WTC11 (cell line): ENCODE data around the gene GAB2.

Source experiments
- CTCF ChIP-seq: fragments of 200-600 bp; IDR thresholded peaks from 2 replicates; pipeline ENCODE4 v1.8.0; 2022; ENCODE audit warnings: antibody characterized with exemption
- FOXJ3 ChIP-seq: sonication (generic); formaldehyde crosslinking; IDR thresholded peaks from 2 replicates; pipeline ENCODE4 v1.9.0; 2021; ENCODE audit warnings: missing genetic modification reagents, mild to moderate bottlenecking, borderline replicate concordance
- IRF2 ChIP-seq: sonication (generic); formaldehyde crosslinking; IDR thresholded peaks from 2 replicates; pipeline ENCODE4 v1.8.0; 2022; ENCODE audit warnings: low read depth, missing genetic modification reagents, borderline replicate concordance
- MAX ChIP-seq: sonication (generic); formaldehyde crosslinking; IDR thresholded peaks from 2 replicates; pipeline ENCODE4 v1.8.0; 2022; ENCODE audit warnings: mild to moderate bottlenecking, missing genetic modification reagents
- NR2C2 ChIP-seq: sonication (generic); formaldehyde crosslinking; IDR thresholded peaks from 2 replicates; pipeline ENCODE4 v1.8.0; 2022; ENCODE audit warnings: mild to moderate bottlenecking, missing genetic modification reagents
- STAT6 ChIP-seq: sonication (generic); formaldehyde crosslinking; conservative IDR thresholded peaks from 2 replicates; pipeline ENCODE4 v1.8.1; 2023; ENCODE audit warnings: mild to moderate bottlenecking, low read depth, missing genetic modification reagents, moderate library complexity
- TEAD4 ChIP-seq: sonication (generic); formaldehyde crosslinking; IDR thresholded peaks from 2 replicates; pipeline ENCODE4 v1.8.0; 2022; ENCODE audit warnings: mild to moderate bottlenecking, missing genetic modification reagents

DNA sequence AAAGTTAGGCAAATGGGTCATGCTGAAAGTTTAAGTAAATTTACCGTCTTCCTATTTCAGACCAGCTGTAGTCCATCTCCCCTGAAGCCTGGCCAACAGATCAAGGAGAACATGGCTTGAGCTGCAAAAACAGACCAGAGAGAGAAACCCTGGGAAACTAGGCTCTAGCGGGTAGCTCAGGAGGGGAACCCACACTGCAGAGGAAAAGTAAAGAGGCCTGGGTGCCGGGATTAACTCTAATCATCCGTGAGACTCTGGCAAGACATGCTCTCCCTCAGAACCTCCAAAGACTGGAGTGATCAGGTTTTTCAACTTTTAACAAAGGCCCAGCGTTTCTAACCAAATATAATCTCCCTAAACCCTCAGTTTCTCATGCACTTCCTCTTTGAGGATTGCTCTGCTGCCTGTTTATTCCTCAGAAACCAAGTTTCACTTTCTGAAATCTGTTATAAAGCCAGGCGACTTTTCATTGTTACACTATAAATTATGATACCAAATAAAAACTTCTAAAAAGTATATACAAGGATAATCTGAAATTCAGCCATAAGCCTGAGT is 67.5 kb downstream of the GAB2 start:
- TF ChIP-seq NR2C2, result no peak
- TF ChIP-seq IRF2 (CRISPR knock-in tag), result no peak
- no peak for TF ChIP-seq CTCF
- no peak for TF ChIP-seq FOXJ3 (CRISPR knock-in tag)
- no peak for TF ChIP-seq STAT6 (CRISPR knock-in tag)
- no peak for TF ChIP-seq MAX
- TF ChIP-seq TEAD4, result no peak
